GM06990 (cell line): Measurements from ENCODE around the gene DGKI.

Experiments used
- DNase-seq: peaks from one replicate; pipeline ENCODE4 v3.0.0-alpha.2; 2011; ENCODE audit not compliant: insufficient read length; ENCODE audit errors: extremely low read depth
- H3K27me3 ChIP-seq: replicated peaks from 2 replicates; pipeline ENCODE4 v1.6.0; 2011; ENCODE audit warnings: low read length; ENCODE audit not compliant: control insufficient read depth, insufficient read depth
- H3K36me3 ChIP-seq: 2 replicates; pipeline ENCODE4 v1.5.1; 2011; ENCODE audit warnings: low read length; ENCODE audit not compliant: control insufficient read depth, insufficient read depth
- H3K4me3 ChIP-seq: replicated peaks from 2 replicates; pipeline ENCODE4 v1.5.1; 2011; ENCODE audit warnings: low read depth, mild to moderate bottlenecking, control low read depth, low read length
- CTCF ChIP-seq: IDR thresholded peaks from 2 replicates; pipeline ENCODE4 v1.5.1; 2011; ENCODE audit warnings: low read length, control low read depth, mild to moderate bottlenecking, inconsistent platforms; ENCODE audit not compliant: insufficient read depth, poor library complexity, severe bottlenecking

The DGKI gene

GRCh38 chr7:137351941-137352340 is 494.8 kb downstream of the DGKI start:
- H3K36me3 ChIP-seq = no peaks in the 10 kb centered on the region

GRCh38 chr7:137345799-137346449 is 500.9 kb downstream of the DGKI start:
- H3K4me3 ChIP-seq = no peak overlapping the region
- no peak for DNase-seq
- H3K36me3 ChIP-seq = no peaks in the 10 kb centered on the region
- TF ChIP-seq CTCF = no peak
- no peaks in the 10 kb centered on the region; the same call in 1 of the 2 replicates for H3K27me3 ChIP-seq

More at GRCh38 chr7:137351941-137352340, 494.8 kb downstream of the DGKI start:
- no peak for TF ChIP-seq CTCF
- DNase-seq = no peak
- H3K4me3 ChIP-seq = no peak overlapping the region
- no peaks in the 10 kb centered on the region for H3K27me3 ChIP-seq

- no peak for DNase-seq
- H3K36me3 ChIP-seq = no peaks in the 10 kb centered on the region
- H3K4me3 ChIP-seq = no peak within 1 kb of the TSS
- TF ChIP-seq CTCF = no peak
- H3K27me3 ChIP-seq = no peaks in the 10 kb centered on the region; the same call in 1 of the 2 replicates
Observed at GRCh38 chr7:137343281-137343841, 503.4 kb downstream of the DGKI start, which contains the start of gene PTN. TSS of gene PTN (minus strand) at chr7:137343733. CDS start at chr7:137254973, 88,760 bp downstream.

- Histone ChIP-seq H3K36me3 (no peaks in the 10 kb centered on the region), H3K27me3 (no peaks in the 10 kb centered on the region; the same call in 1 of the 2 replicates), H3K4me3 (no peak overlapping the region)
- TF ChIP-seq CTCF = no peak
- DNase-seq = no peak
Observed at GRCh38 chr7:137342828-137343261, 503.9 kb downstream of the DGKI start.

- H3K4me3 ChIP-seq = no peak overlapping the region
- no peaks in the 10 kb centered on the region for H3K36me3 ChIP-seq
- H3K27me3 ChIP-seq = no peaks in the 10 kb centered on the region; the same call in 1 of the 2 replicates
- TF ChIP-seq CTCF = no peak
- DNase-seq = no peak
Observed at GRCh38 chr7:137342265-137342664, 504.5 kb downstream of the DGKI start.
